ENCODE data around the gene EPG5.
A peak's percentile ranks its signal among the peaks of the same experiment; 100 is the strongest.

The EPG5 gene

GRCh38 chr18:46007165-46007564, 40.0 kb upstream of the EPG5 start:
- peaks cover 4% of the 10 kb centered on the region for H3K9me3 ChIP-seq (ENCODE audit: insufficient read depth, low read length, severe bottlenecking)
- ATAC-seq (ENCODE audit: insufficient read depth, low read depth) (no peak), DNase-seq (no peak)
- H3K27ac ChIP-seq (ENCODE audit: low read length): no peak overlapping the region
- no peak overlapping the region for H3K4me3 ChIP-seq (ENCODE audit: low read depth in 1 of 2, low read length in 2 of 2)
- H3K4me2 ChIP-seq (ENCODE audit: insufficient read depth, low read length): no peak overlapping the region
- no peaks in the 10 kb centered on the region for H3K36me3 ChIP-seq (ENCODE audit: insufficient read depth, low read length)
- H3K9ac ChIP-seq (ENCODE audit: low read depth, low read length): no peak overlapping the region
- H2AFZ ChIP-seq (ENCODE audit: low read depth, low read length): no peak overlapping the region
- TF ChIP-seq EZH2 (IDR thresholded peaks at IDR 0.05; ENCODE audit: borderline replicate concordance, low read depth, low read length, severe bottlenecking) (no peak), CTCF (IDR thresholded peaks at IDR 0.05; ENCODE audit: borderline replicate concordance, extremely low read depth, low read length, poor library complexity, severe bottlenecking) (no peak)
- no peaks in the 10 kb centered on the region for H3K4me1 ChIP-seq (ENCODE audit: insufficient read depth, low read length)
- H3K27me3 ChIP-seq (ENCODE audit: insufficient read depth, low read length, poor library complexity): no peaks in the 10 kb centered on the region
- H3K79me2 ChIP-seq (ENCODE audit: insufficient read depth, low read length): no peaks in the 10 kb centered on the region
- no peaks in the 10 kb centered on the region for H4K20me1 ChIP-seq (ENCODE audit: insufficient read depth, low read length)

DNA sequence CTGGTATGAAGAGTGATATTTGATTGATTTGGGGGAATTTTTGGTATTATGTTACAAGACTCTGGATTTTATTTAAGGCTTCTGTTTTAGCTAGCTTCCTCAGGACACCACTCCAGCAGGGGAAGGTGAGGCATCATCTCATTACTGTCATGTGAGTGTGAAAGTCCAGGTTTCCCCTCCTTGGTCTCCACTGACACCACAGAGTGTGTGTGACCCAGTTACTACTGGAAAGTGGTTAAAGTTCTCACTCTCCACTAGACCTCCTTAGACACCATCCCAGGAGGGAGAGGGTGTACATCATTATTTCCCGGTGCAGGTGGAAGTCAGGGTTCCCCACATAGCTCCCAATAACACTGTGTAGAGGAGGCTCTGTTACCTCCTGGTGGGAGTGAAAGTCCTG, 35.8 kb upstream of the EPG5 start:
- Histone ChIP-seq H2AFZ (ENCODE audit: low read depth, low read length) (no peak overlapping the region), H3K79me2 (ENCODE audit: insufficient read depth, low read length) (no peaks in the 10 kb centered on the region), H3K9me3 (ENCODE audit: insufficient read depth, low read length, severe bottlenecking) (peaks cover 9% of the 10 kb centered on the region), H3K27ac (ENCODE audit: low read length) (no peak overlapping the region), H3K27me3 (ENCODE audit: insufficient read depth, low read length, poor library complexity) (no peaks in the 10 kb centered on the region), H3K4me1 (ENCODE audit: insufficient read depth, low read length) (peaks cover 32% of the 10 kb centered on the region), H3K9ac (ENCODE audit: low read depth, low read length) (no peak overlapping the region), H3K4me3 (ENCODE audit: low read depth in 1 of 2, low read length in 2 of 2) (no peak overlapping the region), H4K20me1 (ENCODE audit: insufficient read depth, low read length) (no peaks in the 10 kb centered on the region), H3K4me2 (ENCODE audit: insufficient read depth, low read length) (no peak overlapping the region), H3K36me3 (ENCODE audit: insufficient read depth, low read length) (no peaks in the 10 kb centered on the region)
- DNase-seq: no peak
- ATAC-seq (ENCODE audit: insufficient read depth, low read depth): no peak
- TF ChIP-seq CTCF (IDR thresholded peaks at IDR 0.05; ENCODE audit: borderline replicate concordance, extremely low read depth, low read length, poor library complexity, severe bottlenecking) (no peak), EZH2 (IDR thresholded peaks at IDR 0.05; ENCODE audit: borderline replicate concordance, low read depth, low read length, severe bottlenecking) (no peak)

DNA sequence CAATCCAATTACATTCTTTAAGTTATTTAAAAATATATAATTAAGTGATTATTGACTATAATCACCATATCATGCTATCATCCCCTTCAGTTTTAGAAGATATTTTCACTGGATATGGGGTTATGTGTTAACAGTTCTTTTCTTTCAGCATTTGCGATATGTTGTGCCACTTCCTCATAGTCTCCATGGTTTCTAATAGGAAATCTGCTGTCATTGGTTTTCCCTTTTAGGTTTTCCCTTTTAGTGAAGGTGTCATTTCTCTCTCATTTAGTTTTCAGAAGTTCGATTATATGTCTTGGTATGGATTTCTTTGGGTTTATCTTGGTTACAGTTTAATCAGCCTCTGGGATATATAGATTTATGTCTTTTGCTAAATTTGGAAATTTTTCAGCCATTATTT, 34.8 kb upstream of the EPG5 start:
- Histone ChIP-seq H3K4me2 (ENCODE audit: insufficient read depth, low read length) (no peak overlapping the region), H3K4me3 (ENCODE audit: low read depth in 1 of 2, low read length in 2 of 2) (no peak overlapping the region), H3K4me1 (ENCODE audit: insufficient read depth, low read length) (peaks cover 41% of the 10 kb centered on the region), H3K9me3 (ENCODE audit: insufficient read depth, low read length, severe bottlenecking) (peaks cover 9% of the 10 kb centered on the region), H2AFZ (ENCODE audit: low read depth, low read length) (no peak overlapping the region), H3K79me2 (ENCODE audit: insufficient read depth, low read length) (no peaks in the 10 kb centered on the region), H4K20me1 (ENCODE audit: insufficient read depth, low read length) (no peaks in the 10 kb centered on the region), H3K27me3 (ENCODE audit: insufficient read depth, low read length, poor library complexity) (no peaks in the 10 kb centered on the region), H3K36me3 (ENCODE audit: insufficient read depth, low read length) (no peaks in the 10 kb centered on the region), H3K9ac (ENCODE audit: low read depth, low read length) (no peak overlapping the region), H3K27ac (ENCODE audit: low read length) (no peak overlapping the region)
- DNase-seq (no peak), ATAC-seq (ENCODE audit: insufficient read depth, low read depth) (no peak)
- TF ChIP-seq CTCF (IDR thresholded peaks at IDR 0.05; ENCODE audit: borderline replicate concordance, extremely low read depth, low read length, poor library complexity, severe bottlenecking) (no peak), EZH2 (IDR thresholded peaks at IDR 0.05; ENCODE audit: borderline replicate concordance, low read depth, low read length, severe bottlenecking) (no peak)

- Histone ChIP-seq H3K27ac (ENCODE audit: low read length) (peak overlapping the region; percentile 53; the same call in 1 of the 2 replicates), H4K20me1 (ENCODE audit: insufficient read depth, low read length) (no peaks in the 10 kb centered on the region), H3K4me1 (ENCODE audit: insufficient read depth, low read length) (peaks cover 43% of the 10 kb centered on the region), H3K4me2 (ENCODE audit: insufficient read depth, low read length) (no peak overlapping the region), H3K9ac (ENCODE audit: low read depth, low read length) (no peak overlapping the region), H3K79me2 (ENCODE audit: insufficient read depth, low read length) (no peaks in the 10 kb centered on the region), H3K36me3 (ENCODE audit: insufficient read depth, low read length) (no peaks in the 10 kb centered on the region), H3K27me3 (ENCODE audit: insufficient read depth, low read length, poor library complexity) (no peaks in the 10 kb centered on the region), H3K4me3 (ENCODE audit: low read depth in 1 of 2, low read length in 2 of 2) (no peak overlapping the region), H2AFZ (ENCODE audit: low read depth, low read length) (no peak overlapping the region), H3K9me3 (ENCODE audit: insufficient read depth, low read length, severe bottlenecking) (peaks cover 9% of the 10 kb centered on the region)
- ATAC-seq (ENCODE audit: insufficient read depth, low read depth) (peak; percentile 48), DNase-seq (no peak)
- TF ChIP-seq CTCF (IDR thresholded peaks at IDR 0.05; ENCODE audit: borderline replicate concordance, extremely low read depth, low read length, poor library complexity, severe bottlenecking): no peak
- no peak for TF ChIP-seq EZH2 (IDR thresholded peaks at IDR 0.05; ENCODE audit: borderline replicate concordance, low read depth, low read length, severe bottlenecking)
These were observed 33.9 kb upstream of the EPG5 start for GRCh38 chr18:46001074-46001473.

Data from DND-41 (cell line).